Esophagus squamous epithelium (tissue), 4 donors: ENCODE measurements around the gene VPS26B.

Experiments
- POLR2A ChIP-seq, 4 donors: fragments of 450-650 bp; IDR thresholded peaks; one replicate each; pipeline ENCODE4 v1.6.1; 2017; ENCODE audit warnings: antibody characterized with exemption in 4 of 4, mild to moderate bottlenecking in 4 of 4, moderate library complexity in 3 of 4
- TF ChIP-seq, protein P1 (sequence below), 6 experiments: fragments of 450-650 bp in 4 of 6; fragments of 200-600 bp in 2 of 6; sonication (generic) in 2 of 6; IDR thresholded peaks; one replicate each; pipeline ENCODE4 v1.5.1; 2016 to 2019; ENCODE audit warnings: antibody characterized with exemption in 6 of 6, mild to moderate bottlenecking in 4 of 6, moderate library complexity in 4 of 6

DNA sequence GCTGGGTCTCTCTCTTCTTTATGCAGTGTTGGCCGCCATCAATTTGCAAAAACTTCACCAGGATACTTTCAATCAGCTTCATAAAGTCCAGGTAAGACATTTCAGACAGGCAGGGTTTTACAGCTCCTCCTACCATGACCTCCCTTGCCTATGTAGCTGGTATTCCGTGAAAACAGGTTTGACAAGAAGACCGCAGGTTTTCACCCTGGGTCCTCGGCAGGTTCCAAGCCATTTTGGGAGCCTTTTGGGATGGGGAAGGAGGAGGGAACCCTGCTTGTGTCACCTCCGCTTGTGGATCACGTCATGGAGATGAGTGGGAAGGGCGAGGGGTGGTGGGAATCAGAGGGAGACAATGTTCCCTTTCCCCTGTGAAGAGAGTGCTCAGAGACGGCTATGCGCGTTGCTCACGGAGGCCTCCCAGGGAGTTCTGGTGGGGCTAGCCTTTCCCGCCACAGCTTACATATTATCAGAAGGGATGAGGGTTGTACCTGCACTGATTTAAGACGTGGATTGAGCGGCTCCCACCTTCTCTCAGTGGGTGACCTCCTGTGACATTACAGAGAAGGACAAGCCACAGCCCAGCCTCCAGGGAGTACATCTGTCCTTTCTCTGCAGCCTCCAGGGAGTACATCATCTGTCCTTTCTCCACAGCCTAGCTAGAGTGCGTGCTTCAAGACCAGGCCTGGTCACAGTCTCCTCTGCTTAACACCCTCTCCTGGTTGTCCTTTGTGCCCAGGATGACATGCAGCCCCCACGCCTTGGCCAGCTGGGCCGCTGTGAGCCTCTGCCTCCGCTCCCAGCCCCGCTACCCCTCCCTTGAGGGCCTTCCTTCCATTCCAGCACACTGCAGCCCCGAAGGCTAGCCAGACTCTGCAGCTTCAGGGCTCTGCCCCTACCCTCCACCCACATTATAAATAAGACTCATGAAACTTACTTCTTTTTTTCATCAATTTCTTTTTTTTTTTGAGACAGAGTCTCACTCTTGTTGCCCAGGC lies 68.9 kb downstream of the VPS26B start:
- TF ChIP-seq, protein P1, sequence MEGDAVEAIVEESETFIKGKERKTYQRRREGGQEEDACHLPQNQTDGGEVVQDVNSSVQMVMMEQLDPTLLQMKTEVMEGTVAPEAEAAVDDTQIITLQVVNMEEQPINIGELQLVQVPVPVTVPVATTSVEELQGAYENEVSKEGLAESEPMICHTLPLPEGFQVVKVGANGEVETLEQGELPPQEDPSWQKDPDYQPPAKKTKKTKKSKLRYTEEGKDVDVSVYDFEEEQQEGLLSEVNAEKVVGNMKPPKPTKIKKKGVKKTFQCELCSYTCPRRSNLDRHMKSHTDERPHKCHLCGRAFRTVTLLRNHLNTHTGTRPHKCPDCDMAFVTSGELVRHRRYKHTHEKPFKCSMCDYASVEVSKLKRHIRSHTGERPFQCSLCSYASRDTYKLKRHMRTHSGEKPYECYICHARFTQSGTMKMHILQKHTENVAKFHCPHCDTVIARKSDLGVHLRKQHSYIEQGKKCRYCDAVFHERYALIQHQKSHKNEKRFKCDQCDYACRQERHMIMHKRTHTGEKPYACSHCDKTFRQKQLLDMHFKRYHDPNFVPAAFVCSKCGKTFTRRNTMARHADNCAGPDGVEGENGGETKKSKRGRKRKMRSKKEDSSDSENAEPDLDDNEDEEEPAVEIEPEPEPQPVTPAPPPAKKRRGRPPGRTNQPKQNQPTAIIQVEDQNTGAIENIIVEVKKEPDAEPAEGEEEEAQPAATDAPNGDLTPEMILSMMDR (IDR thresholded peaks at IDR 0.05) = no peak
- no peak for TF ChIP-seq POLR2A (IDR thresholded peaks at IDR 0.05)
